NCI-H446 treated with DMSO at 0.1 percent for 48 hours (cell line): ENCODE data around the gene TRPM7.
"Not testable (repeated sequence)": the region's sequence is repeated elsewhere in the genome, so short reads cannot be mapped to it uniquely, and the experiment has no call there.

Experiments used
- DNase-seq: peaks from one replicate; lab custom pipeline; 2025; lab: John Stamatoyannopoulos, UW

The TRPM7 gene, protein sequence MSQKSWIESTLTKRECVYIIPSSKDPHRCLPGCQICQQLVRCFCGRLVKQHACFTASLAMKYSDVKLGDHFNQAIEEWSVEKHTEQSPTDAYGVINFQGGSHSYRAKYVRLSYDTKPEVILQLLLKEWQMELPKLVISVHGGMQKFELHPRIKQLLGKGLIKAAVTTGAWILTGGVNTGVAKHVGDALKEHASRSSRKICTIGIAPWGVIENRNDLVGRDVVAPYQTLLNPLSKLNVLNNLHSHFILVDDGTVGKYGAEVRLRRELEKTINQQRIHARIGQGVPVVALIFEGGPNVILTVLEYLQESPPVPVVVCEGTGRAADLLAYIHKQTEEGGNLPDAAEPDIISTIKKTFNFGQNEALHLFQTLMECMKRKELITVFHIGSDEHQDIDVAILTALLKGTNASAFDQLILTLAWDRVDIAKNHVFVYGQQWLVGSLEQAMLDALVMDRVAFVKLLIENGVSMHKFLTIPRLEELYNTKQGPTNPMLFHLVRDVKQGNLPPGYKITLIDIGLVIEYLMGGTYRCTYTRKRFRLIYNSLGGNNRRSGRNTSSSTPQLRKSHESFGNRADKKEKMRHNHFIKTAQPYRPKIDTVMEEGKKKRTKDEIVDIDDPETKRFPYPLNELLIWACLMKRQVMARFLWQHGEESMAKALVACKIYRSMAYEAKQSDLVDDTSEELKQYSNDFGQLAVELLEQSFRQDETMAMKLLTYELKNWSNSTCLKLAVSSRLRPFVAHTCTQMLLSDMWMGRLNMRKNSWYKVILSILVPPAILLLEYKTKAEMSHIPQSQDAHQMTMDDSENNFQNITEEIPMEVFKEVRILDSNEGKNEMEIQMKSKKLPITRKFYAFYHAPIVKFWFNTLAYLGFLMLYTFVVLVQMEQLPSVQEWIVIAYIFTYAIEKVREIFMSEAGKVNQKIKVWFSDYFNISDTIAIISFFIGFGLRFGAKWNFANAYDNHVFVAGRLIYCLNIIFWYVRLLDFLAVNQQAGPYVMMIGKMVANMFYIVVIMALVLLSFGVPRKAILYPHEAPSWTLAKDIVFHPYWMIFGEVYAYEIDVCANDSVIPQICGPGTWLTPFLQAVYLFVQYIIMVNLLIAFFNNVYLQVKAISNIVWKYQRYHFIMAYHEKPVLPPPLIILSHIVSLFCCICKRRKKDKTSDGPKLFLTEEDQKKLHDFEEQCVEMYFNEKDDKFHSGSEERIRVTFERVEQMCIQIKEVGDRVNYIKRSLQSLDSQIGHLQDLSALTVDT (N-terminal part only)

DNA sequence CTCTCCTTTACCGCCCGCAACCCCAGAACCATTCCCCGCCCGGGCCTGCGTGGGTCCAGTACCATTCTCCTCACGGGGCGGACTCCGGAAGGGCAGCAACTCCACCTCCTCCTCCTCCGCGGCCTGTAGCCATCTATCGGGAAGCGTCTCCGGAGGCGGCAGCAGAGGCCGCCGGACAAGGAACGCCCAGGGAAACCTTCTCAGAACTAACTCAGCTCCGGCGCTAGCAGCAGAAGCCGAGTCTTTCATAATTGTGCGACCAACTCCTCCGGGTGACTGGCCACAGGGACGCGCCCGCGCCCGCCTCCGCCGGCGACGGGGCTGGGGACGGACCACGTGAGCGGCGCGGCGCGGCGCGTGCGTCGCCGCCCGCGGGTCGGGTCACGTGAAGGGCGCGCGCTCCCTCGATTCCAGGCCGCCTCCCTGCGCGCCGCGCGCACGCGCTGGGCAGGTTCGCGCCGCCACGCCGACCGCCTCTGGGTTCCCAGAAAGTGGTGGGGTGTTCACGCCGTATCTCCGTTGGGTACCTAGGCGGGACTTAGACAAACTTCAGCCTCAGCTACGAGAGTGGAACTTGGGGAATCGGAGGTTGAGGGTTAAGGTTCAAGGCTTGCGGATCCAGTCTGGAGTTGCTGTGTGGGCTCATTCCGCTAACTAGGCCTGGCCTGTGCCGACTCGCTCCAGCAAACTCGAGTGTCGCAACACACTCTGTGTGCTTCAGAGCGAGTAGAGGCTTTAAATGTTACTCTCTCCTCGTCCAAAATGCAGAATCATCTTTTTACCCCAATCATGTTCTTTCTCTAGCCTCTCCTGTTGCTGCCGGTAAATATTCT, at the start of gene TRPM7:
Gene TRPM7, minus strand, starts transcription at position 329 of the 833 bp plus-strand sequence. Its CDS starts 264 bp downstream, at position 65.
- DNase-seq: peak; percentile 43

DNA sequence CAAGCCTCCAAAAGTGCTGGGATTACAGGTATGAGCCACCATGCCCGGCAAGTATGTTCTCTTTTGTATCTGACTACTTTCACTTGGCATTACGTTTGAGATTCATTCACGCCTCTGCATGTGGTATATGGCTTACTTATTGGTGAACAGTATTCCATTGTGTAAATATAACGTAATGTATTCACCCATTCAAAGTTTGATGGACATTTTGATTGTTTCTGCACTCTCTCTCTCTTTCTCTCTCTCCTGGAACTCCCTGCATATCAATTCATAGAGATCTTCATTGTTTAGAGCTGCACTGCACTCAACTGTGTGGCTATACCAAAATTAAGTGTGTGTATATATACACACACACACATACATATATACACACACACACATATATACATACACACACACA, 48.6 kb upstream of the TRPM7 start:
- DNase-seq: no peak

DNA sequence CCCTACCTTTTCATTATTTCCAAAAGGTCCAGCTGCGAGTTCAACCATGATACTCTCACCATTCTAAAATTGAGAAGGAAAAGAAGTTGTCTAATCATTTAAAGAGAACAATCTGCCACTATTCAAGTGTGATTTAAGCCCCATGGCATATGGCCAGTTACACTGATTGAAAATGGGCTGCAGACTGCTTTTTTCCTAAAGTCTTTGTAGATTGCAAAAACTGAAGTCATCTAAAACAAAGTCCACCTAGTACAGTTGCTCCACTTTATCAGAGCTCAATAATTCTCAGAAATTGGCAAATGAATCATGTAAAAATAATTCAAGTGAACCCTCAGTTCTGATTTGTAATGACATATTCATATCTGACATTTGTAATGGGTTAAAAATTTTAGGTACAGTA, 39.7 kb upstream of the TRPM7 start:
- no peak for DNase-seq

DNA sequence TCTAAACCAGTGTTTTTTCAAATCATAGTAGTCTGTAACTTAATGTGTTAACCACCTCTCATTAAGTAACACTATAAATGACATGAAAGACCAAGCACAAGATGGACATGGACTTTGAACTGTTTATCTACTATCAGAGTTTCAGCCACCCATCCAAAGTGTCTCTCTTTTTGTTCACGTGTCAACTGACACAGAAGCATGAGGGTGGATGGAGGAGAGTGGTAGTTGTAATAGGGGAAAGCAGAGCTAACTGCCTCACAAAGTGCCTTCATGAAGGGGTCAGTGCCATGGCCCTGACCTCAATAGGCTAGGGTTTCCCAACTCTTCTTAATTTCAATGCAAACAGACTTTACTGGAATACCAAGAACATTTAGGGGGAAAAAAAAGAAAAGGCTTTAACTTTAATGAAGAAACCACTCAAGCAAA, 32.1 kb upstream of the TRPM7 start:
- no peak for DNase-seq

DNA sequence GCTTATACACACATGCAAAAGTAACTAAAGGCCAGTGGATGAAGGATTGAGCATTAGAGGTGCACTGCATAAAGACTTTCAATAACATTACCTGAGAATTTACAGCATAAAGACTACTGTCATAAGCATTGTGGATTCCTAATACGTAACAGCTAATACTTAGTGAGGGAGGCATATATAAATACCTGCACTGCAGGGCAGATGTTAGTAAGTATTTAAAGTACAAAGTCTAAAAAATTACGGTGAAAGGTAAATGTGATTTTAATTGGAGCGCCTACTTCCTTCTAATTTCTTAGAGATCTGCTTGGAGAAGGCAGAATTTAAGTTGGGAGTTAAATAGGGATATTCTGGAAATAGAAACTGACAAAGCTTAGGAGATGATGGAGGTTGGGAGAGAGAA, 25.4 kb upstream of the TRPM7 start:
- no peak for DNase-seq

DNA sequence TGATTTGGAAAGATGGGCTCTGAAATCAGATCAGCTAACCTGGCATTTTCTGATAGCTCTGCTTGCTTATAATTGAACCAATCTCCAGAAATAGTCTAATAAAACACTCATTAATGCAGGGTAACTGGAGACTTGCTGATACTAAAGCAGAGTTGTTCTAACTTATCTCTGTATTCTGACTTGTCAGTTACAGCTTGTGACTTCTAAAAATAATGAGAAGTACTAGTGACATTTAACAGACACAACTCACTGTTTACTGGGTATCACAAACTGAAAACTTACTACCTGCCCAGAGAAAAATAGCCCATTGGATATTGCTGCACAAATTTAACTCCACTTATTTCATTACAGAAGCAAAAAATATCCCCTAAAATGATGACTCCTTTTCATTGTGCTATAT, 24.0 kb upstream of the TRPM7 start:
- DNase-seq: no peak

DNA sequence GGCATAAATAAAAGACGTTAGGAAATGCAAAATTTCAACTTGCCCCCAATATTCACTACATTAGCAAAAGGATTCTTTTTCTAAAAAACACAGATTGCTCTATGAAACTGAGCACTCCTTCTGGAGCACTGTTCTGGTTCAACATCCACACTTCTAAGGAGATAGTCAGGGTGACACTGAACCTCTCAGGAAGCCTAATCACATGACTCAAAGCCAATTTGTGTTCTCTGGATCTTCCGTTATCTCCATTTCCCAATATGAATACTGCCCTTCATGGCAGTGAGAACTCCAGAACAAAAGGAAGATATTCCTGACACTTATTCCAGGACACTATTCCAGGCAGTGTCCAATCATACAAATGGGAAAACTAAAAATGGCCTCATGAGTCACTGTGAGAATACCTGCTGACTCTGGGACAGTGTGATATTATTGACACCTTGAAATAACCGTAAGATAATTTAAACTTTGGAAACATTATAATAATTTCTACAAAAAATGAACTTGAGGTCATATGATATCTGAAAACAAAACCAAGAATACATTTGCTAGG, 21.4 kb upstream of the TRPM7 start:
- no peak for DNase-seq

DNA sequence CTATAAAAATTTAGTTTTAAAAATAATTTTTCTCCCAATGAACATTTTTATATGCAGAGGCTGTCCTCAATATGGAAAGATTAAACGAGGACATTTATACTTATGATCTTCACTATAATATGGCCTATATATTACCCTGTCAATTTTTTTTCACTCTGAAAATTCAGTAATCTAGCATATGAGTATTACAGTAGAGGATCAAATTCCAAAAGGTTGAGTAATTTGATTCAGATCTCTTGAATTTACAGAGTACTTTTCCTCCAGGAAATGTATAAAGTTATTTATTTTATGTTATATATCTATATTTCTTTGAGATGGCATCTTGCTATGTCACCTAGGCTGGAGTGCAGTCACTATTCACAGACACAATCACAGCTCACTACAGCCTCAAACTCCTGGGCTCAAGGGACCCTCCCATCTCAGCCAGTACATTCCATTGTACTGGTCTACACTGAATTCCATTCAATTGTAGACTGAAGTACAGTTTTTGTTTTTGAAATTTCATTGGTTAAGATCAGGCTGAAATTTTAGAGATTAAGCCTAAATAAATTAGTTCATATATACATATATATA, 16.3 kb upstream of the TRPM7 start:
- DNase-seq: no peak

DNA sequence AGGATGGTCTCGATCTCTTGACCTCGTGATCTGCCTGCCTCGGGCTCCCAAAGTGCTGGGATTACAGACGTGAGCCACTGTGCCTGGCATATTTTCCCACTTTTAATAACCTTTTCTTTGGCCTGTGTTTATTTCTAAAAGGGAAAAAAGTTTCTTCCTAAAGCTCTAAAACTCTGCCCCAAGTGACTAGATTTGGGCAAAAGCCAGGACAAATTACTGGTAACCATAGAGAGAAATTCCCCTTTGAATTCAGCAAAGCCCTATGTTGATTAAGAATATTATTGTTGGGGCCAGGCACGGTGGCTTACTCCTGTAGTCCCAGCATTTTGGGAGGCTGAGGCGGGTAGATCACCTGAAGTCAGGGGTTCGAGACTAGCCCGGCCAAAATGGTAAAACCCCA, 11.5 kb upstream of the TRPM7 start:
- no peak for DNase-seq

DNA sequence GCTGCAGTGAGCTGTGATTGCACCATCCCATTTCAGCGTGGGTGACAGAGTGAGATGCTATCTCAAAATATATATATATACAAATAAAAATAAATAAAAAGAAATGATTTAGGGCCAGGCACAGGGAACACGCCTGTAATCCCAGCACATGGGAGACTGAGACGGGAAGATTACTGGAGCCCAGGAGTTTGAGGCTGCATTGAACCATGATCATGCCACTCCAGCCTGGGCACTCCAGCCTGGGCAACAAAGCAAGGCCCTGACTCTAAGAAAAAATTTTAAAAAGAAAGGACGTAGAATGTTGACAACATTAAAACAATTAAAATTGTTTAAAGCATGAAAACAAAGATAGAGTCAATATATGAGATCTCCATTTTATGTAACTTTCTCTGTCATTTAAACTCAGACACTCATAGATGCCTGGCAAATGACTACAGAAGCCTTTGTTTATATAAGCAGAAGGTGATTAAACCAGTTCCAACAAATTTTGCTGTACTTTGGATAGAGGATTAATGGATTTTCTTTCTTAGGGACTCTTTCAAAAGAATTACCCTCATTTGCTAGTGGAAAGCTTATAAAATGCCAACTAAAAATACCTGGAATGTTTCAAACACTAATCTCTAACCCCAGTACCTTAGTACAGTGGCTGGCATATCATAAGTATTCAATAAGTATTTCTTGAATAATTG, 10.7 kb upstream of the TRPM7 start:
- DNase-seq: no peak

DNA sequence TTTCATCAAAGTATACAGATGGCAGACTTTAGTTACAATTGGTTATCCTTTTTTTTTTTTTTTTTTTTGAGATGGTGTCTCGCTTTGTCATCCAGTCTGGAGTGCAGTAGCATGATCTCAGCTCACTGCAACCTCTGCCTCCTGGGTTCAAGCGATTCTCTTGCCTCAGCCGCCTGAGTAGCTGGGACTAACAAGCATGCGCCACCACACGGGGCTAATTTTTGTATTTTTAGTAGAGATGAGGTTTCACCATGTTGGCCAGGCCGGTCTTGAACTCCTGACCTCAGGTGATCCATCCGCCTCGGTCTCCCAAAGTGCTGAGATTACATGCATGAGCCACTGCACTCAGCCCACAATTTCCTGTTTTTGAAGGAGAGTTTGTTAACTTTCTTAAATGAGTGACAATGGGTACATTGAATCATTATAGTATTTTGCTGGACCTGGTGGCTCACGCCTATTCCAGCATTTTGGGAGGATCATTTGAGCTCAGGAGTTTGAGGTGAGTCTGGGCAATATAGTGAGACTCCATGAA, 8.1 kb upstream of the TRPM7 start:
- DNase-seq: not testable (repeated sequence)

DNA sequence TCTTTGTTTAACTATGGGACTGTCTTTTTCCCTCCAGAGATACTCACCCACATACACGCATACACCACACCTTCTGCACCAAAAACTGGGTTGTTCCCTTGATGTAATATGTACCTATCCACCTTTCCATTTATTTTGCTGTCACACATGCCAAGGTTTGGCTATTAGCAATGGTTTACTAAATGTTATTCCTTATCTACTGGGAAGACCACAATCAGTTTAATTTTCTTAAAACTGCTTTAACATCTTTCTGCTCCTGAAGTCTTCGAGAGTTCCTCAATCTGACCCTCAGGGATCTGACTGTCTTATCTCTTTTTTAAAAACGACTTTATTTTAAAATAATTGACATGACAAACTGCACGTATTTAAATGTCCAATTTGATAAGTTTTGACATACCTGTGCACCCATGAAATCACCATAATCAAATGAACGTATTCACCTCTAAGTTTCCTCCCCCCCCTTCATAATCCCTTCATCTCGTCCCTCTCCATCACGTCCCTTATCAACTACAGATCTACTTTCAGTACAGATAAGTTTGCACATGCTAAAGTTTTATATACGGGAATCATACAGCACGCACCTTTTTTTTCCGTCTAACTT, 805 bp upstream of the TRPM7 start:
- DNase-seq: no peak

DNA sequence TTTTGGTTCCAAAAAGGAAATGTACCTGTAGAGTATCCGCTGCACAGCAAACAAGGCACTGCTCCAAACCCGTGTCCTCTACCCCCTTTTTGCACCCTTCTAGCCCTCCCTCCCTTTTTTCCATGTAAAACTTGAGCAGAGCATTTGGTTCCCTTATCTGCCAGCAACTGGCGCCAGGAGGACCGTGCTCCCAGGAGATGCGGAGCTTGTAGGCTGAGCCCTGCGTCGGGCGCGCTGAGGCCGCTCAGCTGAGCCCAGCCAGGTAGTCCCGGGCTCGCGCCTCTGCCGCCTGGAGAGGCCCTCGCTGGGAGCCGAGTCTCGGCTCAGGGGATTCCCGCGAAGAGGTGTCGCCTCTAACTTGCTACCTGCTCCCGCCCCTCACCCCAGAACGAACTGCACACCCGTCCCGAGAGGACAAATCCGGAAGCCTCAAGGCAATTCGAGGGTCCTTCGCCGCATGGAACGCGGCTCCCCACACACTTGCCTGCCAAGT, 575 bp downstream of the TRPM7 start:
- DNase-seq: no peak

DNA sequence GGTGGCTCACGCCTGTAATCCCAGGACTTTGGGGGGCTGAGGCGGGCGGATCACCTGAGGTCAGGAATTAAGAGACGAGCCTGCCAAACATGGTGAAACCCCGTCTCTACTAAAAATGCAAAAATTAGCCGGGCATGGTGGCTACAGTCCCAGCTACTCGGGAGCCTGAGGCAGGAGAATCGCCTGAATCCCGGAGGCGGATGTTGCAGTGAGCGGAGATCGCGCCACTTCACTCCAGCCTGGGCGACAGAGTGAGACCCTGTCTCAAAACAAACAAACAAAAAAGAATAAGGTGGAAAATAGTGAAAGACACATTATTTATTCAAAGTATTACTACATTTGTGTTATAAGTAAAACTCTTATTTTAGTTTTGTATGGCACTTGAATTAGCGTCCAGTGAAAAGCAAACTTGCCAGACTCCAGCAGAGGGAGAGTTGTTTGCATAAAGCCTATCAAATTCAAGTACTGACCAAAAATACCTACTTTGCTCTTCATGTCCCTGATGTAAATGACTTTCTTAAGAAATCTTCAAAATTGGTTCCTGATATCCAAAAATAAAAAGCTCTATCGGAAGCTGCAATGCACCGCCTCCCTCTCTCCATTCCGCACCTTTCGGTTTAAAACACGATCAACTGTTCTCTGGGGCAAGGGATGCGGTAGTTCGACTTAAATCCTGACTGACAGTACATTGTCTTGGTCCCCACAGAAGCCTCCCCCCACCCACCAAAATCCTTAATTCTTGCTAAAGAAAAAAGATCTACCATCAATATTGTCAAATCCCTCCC, 1.2 kb downstream of the TRPM7 start:
- DNase-seq: no peak

DNA sequence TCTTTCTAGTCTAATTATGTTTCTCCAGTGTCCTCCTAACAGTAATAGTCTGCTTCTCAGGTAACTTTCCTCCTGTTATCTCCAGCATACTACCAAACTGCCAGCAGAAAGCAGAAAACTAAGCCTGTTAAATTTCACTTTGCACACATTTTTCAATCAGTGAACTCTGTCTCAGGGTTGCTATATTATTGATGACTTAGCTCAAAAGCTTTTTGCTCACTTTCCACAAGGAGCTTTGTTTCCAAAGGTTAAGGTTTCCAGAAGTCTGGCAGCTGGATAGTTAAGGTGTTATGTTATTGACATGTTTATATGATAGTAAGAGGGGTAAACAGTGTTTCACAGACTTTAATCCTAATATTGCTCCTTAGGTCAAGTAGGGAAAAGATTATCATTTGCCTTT, 5.1 kb downstream of the TRPM7 start:
- no peak for DNase-seq

DNA sequence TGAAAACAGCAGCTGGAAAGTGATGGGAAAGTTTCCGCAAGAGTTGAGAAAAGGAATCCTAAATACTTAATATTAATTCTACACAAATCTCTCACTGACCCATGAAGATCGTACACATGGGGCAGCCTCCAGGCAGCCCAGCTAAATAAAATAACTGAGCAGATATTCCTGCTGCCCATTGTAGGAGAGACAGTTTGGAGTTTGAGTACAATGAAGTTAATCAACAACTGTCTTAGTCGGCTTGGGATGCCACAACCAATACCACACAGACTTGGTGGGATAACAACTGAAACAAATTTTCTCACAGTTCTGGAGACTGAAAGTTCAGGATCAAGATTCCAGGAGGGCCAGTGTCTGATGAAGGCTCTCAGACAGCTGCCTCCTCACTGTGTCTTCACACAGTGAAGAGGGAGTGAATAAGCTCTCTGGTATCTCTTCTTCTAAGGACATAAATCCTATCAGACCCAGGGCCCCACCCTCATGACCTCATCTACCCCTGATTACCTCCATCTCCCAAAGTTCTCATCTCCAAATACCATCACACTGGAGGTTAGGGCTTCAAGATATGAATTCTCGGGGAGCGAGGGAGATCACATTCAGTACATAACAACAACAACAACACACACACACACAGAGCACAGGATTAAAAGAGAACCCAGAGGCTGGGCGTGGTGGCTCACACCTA, 9.7 kb downstream of the TRPM7 start:
- no peak for DNase-seq

DNA sequence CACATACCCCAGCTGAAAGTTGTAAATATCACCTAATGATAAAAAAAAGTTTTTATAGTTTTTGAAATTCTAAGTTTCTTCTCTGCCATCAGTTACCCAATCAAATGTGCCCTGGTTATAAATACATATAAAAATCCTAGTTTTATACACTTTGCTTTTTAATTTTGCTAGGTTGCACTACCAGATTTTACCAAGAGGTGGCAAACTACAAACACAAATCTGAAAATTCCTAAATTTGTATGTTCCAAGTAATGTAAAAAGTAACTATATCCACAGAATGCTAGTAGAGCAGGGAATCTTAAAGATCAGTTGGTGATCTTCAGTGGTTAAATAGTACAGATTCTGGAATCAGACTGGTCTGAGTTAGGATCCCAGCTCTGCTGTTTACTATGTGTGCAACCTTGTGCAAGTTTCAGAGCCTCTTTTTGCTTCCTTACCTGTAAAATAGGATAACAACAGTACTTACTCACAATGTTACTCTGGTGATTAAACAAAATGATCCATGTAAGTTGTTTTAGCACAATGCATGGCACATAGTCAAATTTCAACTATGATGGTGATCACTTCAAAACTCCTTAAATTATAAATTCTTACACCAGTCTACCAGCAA, 11.0 kb downstream of the TRPM7 start:
- no peak for DNase-seq
